LNCAP (cell line): ENCODE measurements around the gene TRAPPC4.

Experiments used
- CTCF ChIP-seq: fragments of 450-650 bp; IDR thresholded peaks from 2 replicates; pipeline ENCODE4 v1.5.1; 2017; ENCODE audit warnings: mild to moderate bottlenecking

The TRAPPC4 gene

GRCh38 chr11:119049081-119049480 lies 30.5 kb downstream of the TRAPPC4 start:
- no peak for TF ChIP-seq CTCF

- no peak for TF ChIP-seq CTCF
These were observed 33.0 kb downstream of the TRAPPC4 start for GRCh38 chr11:119051440-119052162.

- TF ChIP-seq CTCF = no peak
These were observed 33.7 kb downstream of the TRAPPC4 start for GRCh38 chr11:119052163-119052814.

GRCh38 chr11:119054418-119054817 lies 35.9 kb downstream of the TRAPPC4 start:
- no peak for TF ChIP-seq CTCF

GRCh38 chr11:119055901-119056300 lies 37.3 kb downstream of the TRAPPC4 start:
- TF ChIP-seq CTCF = peak; percentile 22; the same call in 1 of the 2 replicates

- TF ChIP-seq CTCF = no peak; the same call in 1 of the 2 replicates
These were observed 37.9 kb downstream of the TRAPPC4 start for GRCh38 chr11:119056421-119056999.

- no peak; the same call in 1 of the 2 replicates for TF ChIP-seq CTCF
These were observed 38.6 kb downstream of the TRAPPC4 start, which contains the start of gene HYOU1 for GRCh38 chr11:119057000-119057769. TSS of gene HYOU1 (minus strand) at chr11:119057205. CDS start at chr11:119056160, 1,045 bp downstream.
